K562 (cell line): ENCODE data around the gene KIF3A. TPM values are rescaled to one million over a fixed set of nuclear protein-coding genes. Genes with fewer than 3 reads are reported as not detected.

Source experiments
- ATAC-seq: fragments of 200-7000 bp; cut with Tn5 transposase; 3 replicates; pipeline ENCODE4 v1.9.1; 2020; ENCODE audit warnings: moderate library complexity
- BruUV-seq: library from RNA; stranded (reverse); fragments of 400-500 nt; replicated peaks from 2 replicates; lab custom pipeline; 2021; lab: Mats Ljungman, UMichigan
- CTCF ChIA-PET: fragments of 300-600 bp; formaldehyde crosslinking; extraction: SDS; loops from one replicate; lab custom pipeline; 2021; ENCODE audit warnings: low intra/inter-chr PET ratio; lab: Yijun Ruan, JAX
- POLR2A ChIA-PET: fragments of 300-600, 350-650 bp; sonication (Branson Sonifier 250); formaldehyde crosslinking; extraction: SDS; loops from one replicate; lab custom pipeline; 2021; ENCODE audit warnings: antibody characterized with exemption, inconsistent platforms; lab: Yijun Ruan, JAX
- DNase-seq, 4 experiments: peaks; one replicate each; pipeline versions ENCODE4 v3.0.0 to v3.0.0-alpha.2; 2011 to 2018; ENCODE audit warnings: low spot score in 3 of 4, mixed read lengths in 3 of 4; ENCODE audit errors: extremely low read depth in 1 of 4
- FAIRE-seq: peaks from 2 replicates; lab custom pipeline; 2011; peaks lifted over from hg19 to GRCh38; lab: Jason Lieb, UNC
- H2AFZ ChIP-seq: 2 replicates; pipeline ENCODE4 v1.6.0; 2011; ENCODE audit warnings: low read depth, low read length, control low read depth, inconsistent platforms
- H3K27ac ChIP-seq: fragments of 200-600 bp; 3 replicates; pipeline ENCODE4 v1.8.0; 2011; ENCODE audit warnings: low read depth, mild to moderate bottlenecking, control low read depth, inconsistent platforms, low read length, moderate library complexity, mixed read lengths; ENCODE audit errors: extremely low read depth
- H3K27me3 ChIP-seq, 2 experiments: fragments of 300-600 bp in 1 of 2; 2 replicates in 1 of 2; 3 replicates in 1 of 2; pipeline versions ENCODE4 v1.6.0 to v1.8.0; 2011; ENCODE audit warnings: inconsistent platforms in 2 of 2, low read length in 2 of 2, mild to moderate bottlenecking in 1 of 2, mixed read lengths in 1 of 2, moderate library complexity in 1 of 2; ENCODE audit not compliant: control insufficient read depth in 2 of 2, insufficient read depth in 2 of 2
- H3K36me3 ChIP-seq: fragments of 300-600 bp; 3 replicates; pipeline ENCODE4 v1.8.0; 2011; ENCODE audit warnings: mild to moderate bottlenecking, low read length, inconsistent platforms; ENCODE audit not compliant: control insufficient read depth, insufficient read depth
- H3K4me1 ChIP-seq, 2 experiments: fragments of 200-600 bp in 1 of 2; replicated peaks in 1 of 2; 2 replicates in 1 of 2; 3 replicates in 1 of 2; pipeline versions ENCODE4 v1.5.1 to v1.8.0; 2011; ENCODE audit warnings: inconsistent platforms in 2 of 2, low read length in 2 of 2, mild to moderate bottlenecking in 1 of 2, mixed read lengths in 1 of 2, moderate library complexity in 1 of 2; ENCODE audit not compliant: control insufficient read depth in 2 of 2, insufficient read depth in 2 of 2
- H3K4me2 ChIP-seq: 2 replicates; pipeline ENCODE4 v1.6.1; 2011; ENCODE audit warnings: low read length, control low read depth, inconsistent platforms, mixed read lengths; ENCODE audit not compliant: insufficient read depth
- H3K4me3 ChIP-seq: fragments of 200-600 bp; sonication (generic), shearing (Covaris generic); 2 replicates; pipeline ENCODE4 v1.5.1; 2016; ENCODE audit warnings: control low read depth, inconsistent platforms
- H3K79me2 ChIP-seq: fragments of 200-600 bp; 3 replicates; pipeline ENCODE4 v1.8.0; 2011; ENCODE audit warnings: low read length, inconsistent platforms; ENCODE audit not compliant: control insufficient read depth, insufficient read depth
- H3K9ac ChIP-seq, 2 experiments: 2 replicates each; pipeline versions ENCODE4 v1.6.0 to v1.6.1; 2011; ENCODE audit warnings: low read depth in 2 of 2, low read length in 2 of 2, control low read depth in 1 of 2, inconsistent platforms in 1 of 2, mild to moderate bottlenecking in 1 of 2, mixed read lengths in 1 of 2; ENCODE audit not compliant: insufficient read depth in 1 of 2
- H3K9me1 ChIP-seq: one replicate; pipeline ENCODE4 v1.6.0; 2011; ENCODE audit warnings: inconsistent platforms, mild to moderate bottlenecking, low read length, moderate library complexity; ENCODE audit not compliant: control insufficient read depth, insufficient read depth
- H3K9me3 ChIP-seq: replicated peaks from 2 replicates; pipeline ENCODE4 v1.5.1; 2011; ENCODE audit warnings: low read depth, low read length, inconsistent platforms; ENCODE audit not compliant: control insufficient read depth, insufficient read depth
- H4K20me1 ChIP-seq: replicated peaks from 2 replicates; pipeline ENCODE4 v1.6.1; 2011; ENCODE audit warnings: low read length, inconsistent platforms, mixed read lengths; ENCODE audit not compliant: control insufficient read depth, insufficient read depth
- ARID2 ChIP-seq: fragments of 450-650 bp; IDR thresholded peaks from 2 replicates; pipeline ENCODE4 v1.6.1; 2017; ENCODE audit warnings: antibody characterized with exemption, mild to moderate bottlenecking
- CBX2 ChIP-seq: fragments of 200-600 bp; sonication (generic); IDR thresholded peaks from one replicate; pipeline ENCODE4 v1.6.1; 2012; ENCODE audit warnings: mild to moderate bottlenecking, low read length, inconsistent platforms; ENCODE audit not compliant: insufficient read depth, poor library complexity, severe bottlenecking
- DMBX1 ChIP-seq: fragments of 250-450 bp; sonication (Bioruptor Pico); IDR thresholded peaks from 2 replicates; pipeline ENCODE4 v1.8.0; 2022; ENCODE audit warnings: inconsistent platforms, mild to moderate bottlenecking, moderate library complexity, borderline replicate concordance
- LARP7 ChIP-seq: fragments of 450-650 bp; IDR thresholded peaks from 2 replicates; pipeline ENCODE4 v1.6.1; 2016
- RAD21 ChIP-seq, 2 experiments: fragments of 250-450 bp in 1 of 2; fragments of 450-650 bp in 1 of 2; sonication (Bioruptor Pico) in 1 of 2; formaldehyde crosslinking in 1 of 2; IDR thresholded peaks in 1 of 2; conservative IDR thresholded peaks in 1 of 2; 2 replicates each; pipeline versions ENCODE4 v1.4.0 to v1.8.0; 2020 to 2022; ENCODE audit warnings: mild to moderate bottlenecking in 2 of 2, moderate library complexity in 1 of 2
- RBM34 ChIP-seq: fragments of 200-400 bp; formaldehyde crosslinking; IDR thresholded peaks from 2 replicates; pipeline ENCODE4 v1.6.1; 2018; ENCODE audit warnings: low read length, borderline replicate concordance; ENCODE audit not compliant: insufficient read depth
- SIN3A ChIP-seq, 2 experiments: fragments of 150-350 bp in 1 of 2; IDR thresholded peaks; 2 replicates each; pipeline ENCODE4 v1.6.1; 2011 to 2016; ENCODE audit warnings: borderline replicate concordance in 2 of 2, low read depth in 2 of 2, low read length in 2 of 2, mild to moderate bottlenecking in 2 of 2, moderate library complexity in 2 of 2; ENCODE audit not compliant: control insufficient read depth in 1 of 2
- SMC3 ChIP-seq: conservative IDR thresholded peaks from 2 replicates; pipeline ENCODE4 v1.6.1; 2011; ENCODE audit warnings: low read depth, low read length, improper control_type of control experiment; ENCODE audit not compliant: insufficient read depth
- SP1 ChIP-seq: sonication (generic); formaldehyde crosslinking; IDR thresholded peaks from 2 replicates; pipeline ENCODE4 v1.8.1; 2022; ENCODE audit warnings: mild to moderate bottlenecking, missing genetic modification reagents
- TFAM ChIP-seq: fragments of 250-450 bp; sonication (Bioruptor Pico); conservative IDR thresholded peaks from 2 replicates; pipeline ENCODE4 v1.5.0; 2021; ENCODE audit warnings: mild to moderate bottlenecking, moderate library complexity
- UBTF ChIP-seq, 2 experiments: IDR thresholded peaks; 2 replicates each; pipeline ENCODE4 v1.6.1; 2012; ENCODE audit warnings: improper control_type of control experiment in 2 of 2, low read depth in 2 of 2, low read length in 2 of 2, borderline replicate concordance in 1 of 2
- WGBS: fragments of 100-300 bp; shearing (Covaris generic); methylation state at CpG from one replicate; pipeline ENCODE4 v1.1.6; 2016; ENCODE audit warnings: low coverage, mixed read lengths; ENCODE audit not compliant: insufficient coverage; ENCODE audit errors: missing lambda C conversion rate; 5-methylcytosine and 5-hydroxymethylcytosine counted together
- in situ Hi-C: fragments of 300-500 bp; cut with MboI; formaldehyde crosslinking; loops from 4 replicates; pipeline ENCODE4 v1.15.0; 2018; ENCODE audit warnings: inconsistent platforms, mixed read lengths
- intact Hi-C: fragments of 100-400 bp; cut with micrococcal nuclease; formaldehyde crosslinking; loops from 2 replicates; pipeline ENCODE4 v1.14.2; 2022
- polyA plus RNA-seq, 8 experiments: library from polyadenylated mRNA; depleted of rRNA in 4 of 8; stranded (reverse) in 5 of 8; unstranded in 3 of 8; fragments of >200 nt; fragmentation: Nextera tagmentation in 2 of 8; fragmentation: Illumina TruSeq in 1 of 8; extraction: Ambion mirVana in 2 of 8; extraction: Trizol in 1 of 8; gene quantifications; 2 replicates each; pipeline versions ENCODE4 v1.2.1 to v1.2.3, GENCODE V29; 2011 to 2014; ENCODE audit warnings: inconsistent platforms in 1 of 8, missing spikeins in 1 of 8
- total RNA-seq, 7 experiments: library from RNA; depleted of rRNA in 6 of 7; stranded (reverse); fragments of >200 nt in 6 of 7; fragmentation: Illumina TruSeq in 2 of 7; extraction: Trizol in 2 of 7; gene quantifications; 2 replicates each; pipeline versions ENCODE4 v1.2.1 to v1.2.3, GENCODE V29; 2011 to 2021; ENCODE audit warnings: low replicate concordance in 1 of 7
- TF ChIP-seq, protein P1 (sequence below): fragments of 250-450 bp; sonication (Bioruptor Pico); IDR thresholded peaks from 2 replicates; pipeline ENCODE4 v1.8.0; 2021; ENCODE audit warnings: moderate library complexity, mild to moderate bottlenecking, inconsistent platforms
- TF ChIP-seq, protein P2 (sequence below): fragments of 450-650 bp; IDR thresholded peaks from 2 replicates; pipeline ENCODE4 v1.7.0; 2016; ENCODE audit warnings: borderline replicate concordance

KIF3A gene
- total and polyA plus RNA-seq, 9 of the 15 experiments (the other 6 are each of a cell fraction or from before 2014, with no cell fraction given), result 1.5 to 7.8 (median 6.0) TPM

- H3K9me3 ChIP-seq, result no peaks in the 10 kb centered on the region
- H3K79me2 ChIP-seq, result no peaks in the 10 kb centered on the region
- intact Hi-C loops (loop anchor here (5.0 kb wide), 1 partner anchor 129 kb away; no protein-coding TSS in a partner anchor), in situ Hi-C loops (no loop called here)
- BruUV-seq, result no TSS peak
- FAIRE-seq, result no peak
- H4K20me1 ChIP-seq, result no peaks in the 10 kb centered on the region; the same call in 1 of the 2 replicates
- no peak overlapping the region for H3K4me2 ChIP-seq
- POLR2A ChIA-PET, result interaction anchor here (1.5 to 2.6 kb wide), 3 partner anchors 10 to 17 kb away, joined by 4 to 9 read pairs (median 5); no protein-coding TSS in a partner anchor
- no peaks in the 10 kb centered on the region for H3K27me3 ChIP-seq
- H3K27ac ChIP-seq, result no peak overlapping the region
- no peak for DNase-seq
- no peaks in the 10 kb centered on the region; a peak in 1 of 5 replicates for H3K4me1 ChIP-seq
- H3K4me3 ChIP-seq, result no peak overlapping the region
- H3K36me3 ChIP-seq, result peaks cover 20% of the 10 kb centered on the region
- CTCF ChIA-PET, result interaction anchor here (2.8 kb wide), 1 partner anchor 67 kb away, joined by 19 read pairs; no protein-coding TSS in a partner anchor
- peak; percentile 71 for ATAC-seq
- 63% methylated on average over 2 of the region's 2 CpGs for WGBS
- peak overlapping the region in 1 of 2 experiments; percentile 43; a peak in 1 of 4 replicates for H3K9ac ChIP-seq
- H2AFZ ChIP-seq, result no peak overlapping the region
- no peaks in the 10 kb centered on the region for H3K9me1 ChIP-seq
- TF ChIP-seq RAD21 (CRISPR knock-in tag; conservative IDR thresholded peaks at IDR 0.05 in 1 of 2, IDR thresholded peaks at IDR 0.05 in 1 of 2) (peak in 1 of 2 experiments; percentile 28; a peak in 1 of 4 replicates), SIN3A (IDR thresholded peaks at IDR 0.05; ENCODE audit: borderline replicate concordance in 2 of 2, control insufficient read depth in 1 of 2, low read depth in 2 of 2, low read length in 2 of 2) (no peak), SMC3 (0 out of 2 replicates have a peak, but pooled peaks have one; percentile 5), DMBX1 (no peak), ARID2 (no peak), LARP7 (no peak), SP1 (no peak), TFAM (CRISPR knock-in tag) (no peak), UBTF (IDR thresholded peaks at IDR 0.05; ENCODE audit: borderline replicate concordance in 1 of 2, low read depth in 2 of 2, low read length in 2 of 2) (no peak), RBM34 (no peak), CBX2 (no peak)
- TF ChIP-seq, protein P1, sequence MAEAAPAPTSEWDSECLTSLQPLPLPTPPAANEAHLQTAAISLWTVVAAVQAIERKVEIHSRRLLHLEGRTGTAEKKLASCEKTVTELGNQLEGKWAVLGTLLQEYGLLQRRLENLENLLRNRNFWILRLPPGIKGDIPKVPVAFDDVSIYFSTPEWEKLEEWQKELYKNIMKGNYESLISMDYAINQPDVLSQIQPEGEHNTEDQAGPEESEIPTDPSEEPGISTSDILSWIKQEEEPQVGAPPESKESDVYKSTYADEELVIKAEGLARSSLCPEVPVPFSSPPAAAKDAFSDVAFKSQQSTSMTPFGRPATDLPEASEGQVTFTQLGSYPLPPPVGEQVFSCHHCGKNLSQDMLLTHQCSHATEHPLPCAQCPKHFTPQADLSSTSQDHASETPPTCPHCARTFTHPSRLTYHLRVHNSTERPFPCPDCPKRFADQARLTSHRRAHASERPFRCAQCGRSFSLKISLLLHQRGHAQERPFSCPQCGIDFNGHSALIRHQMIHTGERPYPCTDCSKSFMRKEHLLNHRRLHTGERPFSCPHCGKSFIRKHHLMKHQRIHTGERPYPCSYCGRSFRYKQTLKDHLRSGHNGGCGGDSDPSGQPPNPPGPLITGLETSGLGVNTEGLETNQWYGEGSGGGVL, result no peak
- TF ChIP-seq, protein P2, sequence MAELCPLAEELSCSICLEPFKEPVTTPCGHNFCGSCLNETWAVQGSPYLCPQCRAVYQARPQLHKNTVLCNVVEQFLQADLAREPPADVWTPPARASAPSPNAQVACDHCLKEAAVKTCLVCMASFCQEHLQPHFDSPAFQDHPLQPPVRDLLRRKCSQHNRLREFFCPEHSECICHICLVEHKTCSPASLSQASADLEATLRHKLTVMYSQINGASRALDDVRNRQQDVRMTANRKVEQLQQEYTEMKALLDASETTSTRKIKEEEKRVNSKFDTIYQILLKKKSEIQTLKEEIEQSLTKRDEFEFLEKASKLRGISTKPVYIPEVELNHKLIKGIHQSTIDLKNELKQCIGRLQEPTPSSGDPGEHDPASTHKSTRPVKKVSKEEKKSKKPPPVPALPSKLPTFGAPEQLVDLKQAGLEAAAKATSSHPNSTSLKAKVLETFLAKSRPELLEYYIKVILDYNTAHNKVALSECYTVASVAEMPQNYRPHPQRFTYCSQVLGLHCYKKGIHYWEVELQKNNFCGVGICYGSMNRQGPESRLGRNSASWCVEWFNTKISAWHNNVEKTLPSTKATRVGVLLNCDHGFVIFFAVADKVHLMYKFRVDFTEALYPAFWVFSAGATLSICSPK, result no peak
Observed at GRCh38 chr5:132753135-132753987, 16.0 kb upstream of the KIF3A start.
